Measurements from ENCODE around the gene MYH4.

MYH4 gene

DNA sequence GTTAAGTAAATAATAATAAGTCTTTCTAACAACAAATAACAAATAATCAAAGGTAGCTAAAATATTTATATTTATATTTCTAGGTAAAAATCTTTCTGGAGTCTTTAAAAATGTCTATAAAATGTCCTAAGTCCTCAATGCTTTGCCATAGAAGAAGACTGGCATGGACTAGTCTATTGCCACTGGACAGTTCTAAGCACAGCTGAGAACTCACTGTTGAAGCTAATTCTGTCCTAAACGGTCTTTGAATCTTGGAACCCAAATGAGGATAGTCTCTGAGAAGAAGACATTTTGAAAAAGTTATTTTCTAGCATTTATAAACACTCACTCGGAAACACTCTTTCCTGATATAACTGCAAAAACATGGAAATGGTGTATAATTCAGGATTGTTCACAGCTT is 48.1 kb downstream of the MYH4 start:
- DNase-seq = no peak

DNA sequence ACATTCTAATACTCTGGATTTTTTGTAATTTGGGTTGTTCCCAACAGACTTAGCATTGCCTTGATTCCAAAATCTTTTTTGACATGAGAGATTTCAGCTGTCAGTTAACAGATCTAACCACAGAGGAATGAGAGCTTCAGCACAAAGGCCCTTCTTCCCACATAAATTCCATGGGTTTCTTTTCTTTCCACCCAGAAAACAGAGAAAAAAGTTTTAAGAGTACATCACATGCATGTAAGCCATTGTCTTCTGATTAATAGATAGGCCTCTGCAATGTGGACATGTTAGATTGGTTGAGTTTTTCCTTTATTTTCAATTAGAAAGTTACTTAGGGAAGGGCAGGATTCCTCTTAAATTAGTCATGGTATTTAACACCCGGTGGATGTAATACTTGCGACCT is 48.5 kb downstream of the MYH4 start:
- no peak for DNase-seq

- no peak for DNase-seq
Observed at GRCh38 chr17:10417431-10417830, 51.9 kb downstream of the MYH4 start.

GRCh38 chr17:10415161-10415560 is 54.2 kb downstream of the MYH4 start:
- DNase-seq = no peak

DNA sequence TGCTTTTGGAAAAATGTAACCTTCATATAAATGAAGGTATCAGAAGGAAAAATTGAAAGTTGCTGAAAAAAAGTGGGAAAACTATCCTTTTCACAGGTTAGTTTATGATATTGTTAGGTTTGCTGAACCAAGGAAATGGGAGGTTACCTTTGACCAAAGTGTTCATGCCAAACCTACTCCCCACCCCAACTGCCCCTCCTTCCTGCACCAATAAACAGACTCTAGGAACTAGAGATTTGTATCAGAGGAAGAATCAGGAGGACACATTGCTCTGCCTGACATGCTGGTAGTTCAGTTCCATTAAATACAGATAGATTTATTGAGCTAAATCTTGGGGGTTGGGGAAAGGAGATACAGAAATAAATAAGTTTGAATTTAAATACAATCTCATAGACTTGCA is 65.8 kb downstream of the MYH4 start:
- no peak for DNase-seq

- DNase-seq = no peak
Observed at GRCh38 chr17:10398352-10398751, 71.0 kb downstream of the MYH4 start.

DNA sequence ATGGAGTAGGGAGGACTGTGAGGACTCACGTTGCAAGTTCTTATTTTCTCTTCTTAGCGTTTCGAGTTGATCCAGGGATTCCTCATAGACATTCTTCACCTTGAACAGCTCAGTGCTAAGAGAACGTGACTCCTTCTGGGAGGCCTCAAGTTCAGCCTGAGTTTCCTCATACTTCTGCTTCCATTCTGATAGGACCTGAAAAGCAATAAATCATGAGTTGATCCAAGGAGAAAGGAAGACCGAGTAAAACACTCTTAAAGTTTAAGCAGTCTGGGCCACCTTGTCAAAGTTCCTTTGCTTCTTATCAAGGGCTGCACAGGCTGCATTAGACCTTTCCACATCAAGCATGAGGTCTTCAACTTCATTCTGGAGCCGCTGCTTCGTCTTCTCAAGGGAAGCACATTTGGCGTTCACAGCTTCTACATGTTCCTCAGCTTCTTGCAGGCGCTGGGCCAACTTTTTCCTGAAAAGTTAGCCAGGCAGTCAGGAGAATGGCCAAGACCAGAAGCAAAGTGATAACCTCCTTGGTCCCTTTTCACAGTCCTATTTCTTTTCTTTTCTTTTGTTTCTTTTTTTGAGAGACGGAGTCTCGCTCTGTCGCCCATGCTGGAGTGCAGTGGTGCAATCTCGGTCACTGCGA is 72.7 kb downstream of the MYH4 start:
- DNase-seq = no peak

DNA sequence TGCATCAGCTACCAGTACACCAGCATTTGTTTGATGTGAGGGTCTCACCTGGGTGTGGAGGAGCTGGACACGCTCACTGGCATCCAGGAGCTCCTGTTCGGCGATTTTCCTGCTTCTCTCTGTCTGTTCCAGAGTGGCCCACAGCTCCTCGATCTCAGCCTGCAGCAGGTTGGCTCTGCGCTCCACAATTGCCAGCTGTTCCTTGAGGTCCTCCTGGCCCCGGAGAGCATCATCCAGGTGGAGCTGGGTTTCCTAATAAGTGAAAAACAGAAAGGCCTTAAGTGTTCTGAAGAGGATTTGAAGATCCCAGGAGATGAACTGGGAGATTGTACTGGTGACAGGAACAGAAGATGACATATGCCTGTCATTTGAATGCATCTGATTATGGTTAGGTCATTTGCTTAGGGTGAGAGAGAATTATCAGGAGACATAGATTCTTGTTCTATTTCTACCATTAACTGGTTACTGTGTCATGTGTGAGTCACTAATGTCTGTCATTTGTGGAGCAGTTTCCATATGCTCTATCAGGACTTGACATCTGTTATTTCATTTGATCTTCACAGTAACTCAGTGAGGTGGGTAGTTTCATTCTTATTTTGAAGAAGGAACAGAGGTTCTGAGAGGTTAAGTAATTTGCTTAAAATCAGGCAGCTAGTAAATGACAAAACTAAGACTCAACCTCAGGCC is 75.0 kb downstream of the MYH4 start:
- DNase-seq = no peak

Measured in activated CD4-positive, CD25-positive, alpha-beta regulatory T cell (primary cell).